K562 (cell line): Measurements from ENCODE around the gene ADRM1. TPM values are rescaled to one million over a fixed set of nuclear protein-coding genes. Genes with fewer than 3 reads are reported as not detected.

ENCODE experiments used
- ATAC-seq: fragments of 200-7000 bp; cut with Tn5 transposase; 3 replicates; pipeline ENCODE4 v1.9.1; 2020; ENCODE audit warnings: moderate library complexity
- BruUV-seq: library from RNA; stranded (reverse); fragments of 400-500 nt; replicated peaks from 2 replicates; lab custom pipeline; 2021; lab: Mats Ljungman, UMichigan
- CTCF ChIA-PET: fragments of 300-600 bp; formaldehyde crosslinking; extraction: SDS; loops from one replicate; lab custom pipeline; 2021; ENCODE audit warnings: low intra/inter-chr PET ratio; lab: Yijun Ruan, JAX
- POLR2A ChIA-PET: fragments of 300-600, 350-650 bp; sonication (Branson Sonifier 250); formaldehyde crosslinking; extraction: SDS; loops from one replicate; lab custom pipeline; 2021; ENCODE audit warnings: antibody characterized with exemption, inconsistent platforms; lab: Yijun Ruan, JAX
- DNase-seq, 4 experiments: peaks; one replicate each; pipeline versions ENCODE4 v3.0.0 to v3.0.0-alpha.2; 2011 to 2018; ENCODE audit warnings: low spot score in 3 of 4, mixed read lengths in 3 of 4; ENCODE audit errors: extremely low read depth in 1 of 4
- FAIRE-seq: peaks from 2 replicates; lab custom pipeline; 2011; peaks lifted over from hg19 to GRCh38; lab: Jason Lieb, UNC
- H2AFZ ChIP-seq: 2 replicates; pipeline ENCODE4 v1.6.0; 2011; ENCODE audit warnings: low read depth, low read length, control low read depth, inconsistent platforms
- H3K27ac ChIP-seq: fragments of 200-600 bp; 3 replicates; pipeline ENCODE4 v1.8.0; 2011; ENCODE audit warnings: low read depth, mild to moderate bottlenecking, control low read depth, inconsistent platforms, low read length, moderate library complexity, mixed read lengths; ENCODE audit errors: extremely low read depth
- H3K27me3 ChIP-seq, 2 experiments: fragments of 300-600 bp in 1 of 2; 2 replicates in 1 of 2; 3 replicates in 1 of 2; pipeline versions ENCODE4 v1.6.0 to v1.8.0; 2011; ENCODE audit warnings: inconsistent platforms in 2 of 2, low read length in 2 of 2, mild to moderate bottlenecking in 1 of 2, mixed read lengths in 1 of 2, moderate library complexity in 1 of 2; ENCODE audit not compliant: control insufficient read depth in 2 of 2, insufficient read depth in 2 of 2
- H3K36me3 ChIP-seq: fragments of 300-600 bp; 3 replicates; pipeline ENCODE4 v1.8.0; 2011; ENCODE audit warnings: mild to moderate bottlenecking, low read length, inconsistent platforms; ENCODE audit not compliant: control insufficient read depth, insufficient read depth
- H3K4me1 ChIP-seq, 2 experiments: fragments of 200-600 bp in 1 of 2; replicated peaks in 1 of 2; 2 replicates in 1 of 2; 3 replicates in 1 of 2; pipeline versions ENCODE4 v1.5.1 to v1.8.0; 2011; ENCODE audit warnings: inconsistent platforms in 2 of 2, low read length in 2 of 2, mild to moderate bottlenecking in 1 of 2, mixed read lengths in 1 of 2, moderate library complexity in 1 of 2; ENCODE audit not compliant: control insufficient read depth in 2 of 2, insufficient read depth in 2 of 2
- H3K4me2 ChIP-seq: 2 replicates; pipeline ENCODE4 v1.6.1; 2011; ENCODE audit warnings: low read length, control low read depth, inconsistent platforms, mixed read lengths; ENCODE audit not compliant: insufficient read depth
- H3K4me3 ChIP-seq: fragments of 200-600 bp; sonication (generic), shearing (Covaris generic); 2 replicates; pipeline ENCODE4 v1.5.1; 2016; ENCODE audit warnings: control low read depth, inconsistent platforms
- H3K79me2 ChIP-seq: fragments of 200-600 bp; 3 replicates; pipeline ENCODE4 v1.8.0; 2011; ENCODE audit warnings: low read length, inconsistent platforms; ENCODE audit not compliant: control insufficient read depth, insufficient read depth
- H3K9ac ChIP-seq, 2 experiments: 2 replicates each; pipeline versions ENCODE4 v1.6.0 to v1.6.1; 2011; ENCODE audit warnings: low read depth in 2 of 2, low read length in 2 of 2, control low read depth in 1 of 2, inconsistent platforms in 1 of 2, mild to moderate bottlenecking in 1 of 2, mixed read lengths in 1 of 2; ENCODE audit not compliant: insufficient read depth in 1 of 2
- H3K9me1 ChIP-seq: one replicate; pipeline ENCODE4 v1.6.0; 2011; ENCODE audit warnings: inconsistent platforms, mild to moderate bottlenecking, low read length, moderate library complexity; ENCODE audit not compliant: control insufficient read depth, insufficient read depth
- H3K9me3 ChIP-seq: replicated peaks from 2 replicates; pipeline ENCODE4 v1.5.1; 2011; ENCODE audit warnings: low read depth, low read length, inconsistent platforms; ENCODE audit not compliant: control insufficient read depth, insufficient read depth
- H4K20me1 ChIP-seq: replicated peaks from 2 replicates; pipeline ENCODE4 v1.6.1; 2011; ENCODE audit warnings: low read length, inconsistent platforms, mixed read lengths; ENCODE audit not compliant: control insufficient read depth, insufficient read depth
- CREB3 ChIP-seq: fragments of 450-650 bp; conservative IDR thresholded peaks from 2 replicates; pipeline ENCODE4 v1.6.1; 2016; ENCODE audit warnings: missing genetic modification characterization, low read depth, mild to moderate bottlenecking, missing compliant biosample characterization, moderate library complexity
- CREM ChIP-seq: IDR thresholded peaks from 2 replicates; pipeline ENCODE4 v1.6.1; 2014; ENCODE audit warnings: antibody characterized with exemption, low read depth
- EWSR1 ChIP-seq: fragments of 450-650 bp; IDR thresholded peaks from 2 replicates; pipeline ENCODE4 v1.6.1; 2018; ENCODE audit warnings: borderline replicate concordance, mild to moderate bottlenecking, low read depth, moderate library complexity; ENCODE audit not compliant: partially characterized antibody
- GABPB1 ChIP-seq: sonication (generic); formaldehyde crosslinking; IDR thresholded peaks from 2 replicates; pipeline ENCODE4 v1.8.0; 2022; ENCODE audit warnings: mild to moderate bottlenecking, missing genetic modification reagents
- NBN ChIP-seq: fragments of 450-650 bp; IDR thresholded peaks from 2 replicates; pipeline ENCODE4 v1.6.1; 2016; ENCODE audit warnings: low read depth, mild to moderate bottlenecking
- POLR2G ChIP-seq: fragments of 200-400 bp; formaldehyde crosslinking; IDR thresholded peaks from 2 replicates; pipeline ENCODE4 v1.6.1; 2017; ENCODE audit warnings: low read depth, mild to moderate bottlenecking, antibody characterized with exemption, low read length, moderate library complexity
- XRCC3 ChIP-seq: fragments of 450-650 bp; IDR thresholded peaks from 2 replicates; pipeline ENCODE4 v1.6.1; 2017; ENCODE audit warnings: mild to moderate bottlenecking, moderate library complexity
- ZBED1 ChIP-seq: IDR thresholded peaks from 2 replicates; pipeline ENCODE4 v1.6.1; 2014
- WGBS: fragments of 100-300 bp; shearing (Covaris generic); methylation state at CpG from one replicate; pipeline ENCODE4 v1.1.6; 2016; ENCODE audit warnings: low coverage, mixed read lengths; ENCODE audit not compliant: insufficient coverage; ENCODE audit errors: missing lambda C conversion rate; 5-methylcytosine and 5-hydroxymethylcytosine counted together
- in situ Hi-C: fragments of 300-500 bp; cut with MboI; formaldehyde crosslinking; loops from 4 replicates; pipeline ENCODE4 v1.15.0; 2018; ENCODE audit warnings: inconsistent platforms, mixed read lengths
- intact Hi-C: fragments of 100-400 bp; cut with micrococcal nuclease; formaldehyde crosslinking; loops from 2 replicates; pipeline ENCODE4 v1.14.2; 2022
- polyA plus RNA-seq, 8 experiments: library from polyadenylated mRNA; depleted of rRNA in 4 of 8; stranded (reverse) in 5 of 8; unstranded in 3 of 8; fragments of >200 nt; fragmentation: Nextera tagmentation in 2 of 8; fragmentation: Illumina TruSeq in 1 of 8; extraction: Ambion mirVana in 2 of 8; extraction: Trizol in 1 of 8; gene quantifications; 2 replicates each; pipeline versions ENCODE4 v1.2.1 to v1.2.3, GENCODE V29; 2011 to 2014; ENCODE audit warnings: inconsistent platforms in 1 of 8, missing spikeins in 1 of 8
- total RNA-seq, 7 experiments: library from RNA; depleted of rRNA in 6 of 7; stranded (reverse); fragments of >200 nt in 6 of 7; fragmentation: Illumina TruSeq in 2 of 7; extraction: Trizol in 2 of 7; gene quantifications; 2 replicates each; pipeline versions ENCODE4 v1.2.1 to v1.2.3, GENCODE V29; 2011 to 2021; ENCODE audit warnings: low replicate concordance in 1 of 7

Gene ADRM1
- total and polyA plus RNA-seq, 9 of the 15 experiments (the other 6 are each of a cell fraction or from before 2014, with no cell fraction given) = 5.0 to 223 (median 67.4) TPM

- in situ Hi-C loops (no loop called here), intact Hi-C loops (no loop called here)
- H3K4me1 ChIP-seq = peaks cover 0 to 6% of the 10 kb centered on the region in 2 experiments; a peak in 1 of 5 replicates
- H4K20me1 ChIP-seq = no peaks in the 10 kb centered on the region
- H3K4me2 ChIP-seq = no peak overlapping the region
- POLR2A ChIA-PET = interaction anchor here (0.5 kb wide), 1 partner anchor 423 kb away, joined by 4 read pairs; no protein-coding TSS in a partner anchor
- H3K9me3 ChIP-seq = no peaks in the 10 kb centered on the region
- no peaks in the 10 kb centered on the region for H3K79me2 ChIP-seq
- no peak overlapping the region for H3K4me3 ChIP-seq
- WGBS = 74% methylated on average over 14 of the region's 14 CpGs
- DNase-seq (no peak), FAIRE-seq (no peak), ATAC-seq (no peak)
- H3K36me3 ChIP-seq = peaks cover 24% of the 10 kb centered on the region; the same call in 2 of the 3 replicates
- no peak overlapping the region for H2AFZ ChIP-seq
- no TSS peak for BruUV-seq
- peak overlapping the region in 1 of 2 experiments; percentile 66; a peak in 1 of 4 replicates for H3K9ac ChIP-seq
- CTCF ChIA-PET = no interaction called here
- no peak overlapping the region for H3K27ac ChIP-seq
- no peaks in the 10 kb centered on the region for H3K9me1 ChIP-seq
- TF ChIP-seq EWSR1 (no peak), POLR2G (0 out of 2 replicates have a peak, but pooled peaks have one; percentile 5), XRCC3 (no peak), NBN (no peak)
- H3K27me3 ChIP-seq = no peaks in the 10 kb centered on the region
Observed at GRCh38 chr20:62289131-62289530, 13.7 kb upstream of the ADRM1 start.

GRCh38 chr20:62289898-62290297 is 12.9 kb upstream of the ADRM1 start:
- no TSS peak for BruUV-seq
- no peak overlapping the region for H3K9ac ChIP-seq
- no peaks in the 10 kb centered on the region for H4K20me1 ChIP-seq
- intact Hi-C loops (no loop called here), in situ Hi-C loops (no loop called here)
- no peaks in the 10 kb centered on the region for H3K9me1 ChIP-seq
- H3K9me3 ChIP-seq = no peaks in the 10 kb centered on the region
- H3K4me2 ChIP-seq = no peak overlapping the region
- FAIRE-seq (no peak), DNase-seq (no peak), ATAC-seq (no peak)
- H3K79me2 ChIP-seq = no peaks in the 10 kb centered on the region
- H3K27me3 ChIP-seq = no peaks in the 10 kb centered on the region
- H3K27ac ChIP-seq = no peak overlapping the region
- ChIA-PET POLR2A (interaction anchor here (0.7 kb wide), 1 partner anchor 86 kb away, joined by 3 read pairs; no protein-coding TSS in a partner anchor), CTCF (no interaction called here)
- TF ChIP-seq ZBED1 (no peak), CREM (no peak), GABPB1 (CRISPR knock-in tag) (no peak), CREB3 (no peak)
- 73% methylated on average over 8 of the region's 8 CpGs for WGBS
- no peak overlapping the region for H2AFZ ChIP-seq
- peaks cover 25% of the 10 kb centered on the region; the same call in 2 of the 3 replicates for H3K36me3 ChIP-seq
- H3K4me1 ChIP-seq = peaks cover 0 to 6% of the 10 kb centered on the region in 2 experiments; a peak in 1 of 5 replicates
- H3K4me3 ChIP-seq = no peak overlapping the region
